ENCODE results near the gene PRR16. TPM values are rescaled to one million over a fixed set of nuclear protein-coding genes. Genes with fewer than 3 reads are reported as not detected.

PRR16 gene
- total RNA-seq, 1 experiment from 2014 or later = not detected

GRCh38 chr5:120706877-120707276 lies 242.8 kb downstream of the PRR16 start:
- no peak for ATAC-seq
- Histone ChIP-seq H3K4me3 (ENCODE audit: low read depth in 2 of 2, low read length in 2 of 2) (no peak overlapping the region), H3K36me3 (ENCODE audit: control insufficient read depth, insufficient read depth, low read length) (no peaks in the 10 kb centered on the region), H3K9me3 (ENCODE audit: control insufficient read depth, insufficient read depth, low read depth, low read length) (no peaks in the 10 kb centered on the region), H3K4me1 (ENCODE audit: control insufficient read depth, insufficient read depth, low read length) (no peaks in the 10 kb centered on the region), H3K27me3 (ENCODE audit: control insufficient read depth, insufficient read depth, low read length) (no peaks in the 10 kb centered on the region), H3K27ac (ENCODE audit: low read length) (no peak overlapping the region)
- POLR2A ChIA-PET = no interaction called here
- in situ Hi-C loops (cut with HindIII; ENCODE audit: low pct_unique_long_range_greater_than_20kb, low sequenced_read_pairs) = no loop called here
- CTCF ChIA-PET = no interaction called here
- intact Hi-C loops (cut with micrococcal nuclease; ENCODE audit: unreplicated experiment) = no loop called here
- DNase-seq (ENCODE audit: low read depth, low spot score) = no peak
- no TSS peak for BruUV-seq (replicated peaks)
- TF ChIP-seq TCF7L2 (IDR thresholded peaks at IDR 0.05; ENCODE audit: low read depth, low read length) (no peak), POLR2AphosphoS5 (IDR thresholded peaks at IDR 0.05; ENCODE audit: low read depth, low read length) (no peak), REST (IDR thresholded peaks at IDR 0.05; ENCODE audit: insufficient read depth in 1 of 2, low read depth in 2 of 2, low read length in 1 of 2) (no peak)

DNA sequence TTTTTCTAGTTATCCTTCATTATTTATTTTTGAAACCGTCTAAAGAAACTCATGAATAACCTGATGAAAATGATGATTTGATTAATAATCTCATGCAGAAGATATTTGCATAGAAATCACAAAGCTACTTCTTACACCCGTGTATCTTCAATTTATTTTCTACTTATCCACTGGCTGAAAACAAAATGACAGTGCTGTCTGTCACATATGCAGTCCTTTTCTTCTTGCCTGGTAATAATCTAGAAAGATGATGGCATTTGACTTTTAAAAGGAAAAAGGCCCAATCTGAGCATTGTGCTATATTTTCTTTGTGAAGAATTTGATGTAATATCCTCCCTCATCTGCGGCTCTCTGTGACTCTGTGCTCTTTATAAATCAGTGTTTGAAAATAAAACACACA lies 253.3 kb downstream of the PRR16 start:
- CTCF ChIA-PET = no interaction called here
- TF ChIP-seq REST (IDR thresholded peaks at IDR 0.05; ENCODE audit: insufficient read depth in 1 of 2, low read depth in 2 of 2, low read length in 1 of 2) (no peak), POLR2AphosphoS5 (IDR thresholded peaks at IDR 0.05; ENCODE audit: low read depth, low read length) (no peak), TCF7L2 (IDR thresholded peaks at IDR 0.05; ENCODE audit: low read depth, low read length) (no peak), SIN3A (IDR thresholded peaks at IDR 0.05; ENCODE audit: borderline replicate concordance, insufficient read depth, low read depth, low read length) (no peak)
- TF ChIP-seq, protein P1, sequence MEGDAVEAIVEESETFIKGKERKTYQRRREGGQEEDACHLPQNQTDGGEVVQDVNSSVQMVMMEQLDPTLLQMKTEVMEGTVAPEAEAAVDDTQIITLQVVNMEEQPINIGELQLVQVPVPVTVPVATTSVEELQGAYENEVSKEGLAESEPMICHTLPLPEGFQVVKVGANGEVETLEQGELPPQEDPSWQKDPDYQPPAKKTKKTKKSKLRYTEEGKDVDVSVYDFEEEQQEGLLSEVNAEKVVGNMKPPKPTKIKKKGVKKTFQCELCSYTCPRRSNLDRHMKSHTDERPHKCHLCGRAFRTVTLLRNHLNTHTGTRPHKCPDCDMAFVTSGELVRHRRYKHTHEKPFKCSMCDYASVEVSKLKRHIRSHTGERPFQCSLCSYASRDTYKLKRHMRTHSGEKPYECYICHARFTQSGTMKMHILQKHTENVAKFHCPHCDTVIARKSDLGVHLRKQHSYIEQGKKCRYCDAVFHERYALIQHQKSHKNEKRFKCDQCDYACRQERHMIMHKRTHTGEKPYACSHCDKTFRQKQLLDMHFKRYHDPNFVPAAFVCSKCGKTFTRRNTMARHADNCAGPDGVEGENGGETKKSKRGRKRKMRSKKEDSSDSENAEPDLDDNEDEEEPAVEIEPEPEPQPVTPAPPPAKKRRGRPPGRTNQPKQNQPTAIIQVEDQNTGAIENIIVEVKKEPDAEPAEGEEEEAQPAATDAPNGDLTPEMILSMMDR (IDR thresholded peaks at IDR 0.05) = no peak

More for the DNA sequence above, 253.3 kb downstream of the PRR16 start:
- no peaks in the 10 kb centered on the region for H3K4me1 ChIP-seq (ENCODE audit: control insufficient read depth, insufficient read depth, low read length)
- H3K36me3 ChIP-seq (ENCODE audit: control insufficient read depth, insufficient read depth, low read length) = no peaks in the 10 kb centered on the region
- POLR2A ChIA-PET = no interaction called here
- no peaks in the 10 kb centered on the region; the same call in 1 of the 2 replicates for H3K9me3 ChIP-seq (ENCODE audit: control insufficient read depth, insufficient read depth, low read depth, low read length)
- in situ Hi-C loops (cut with HindIII; ENCODE audit: low pct_unique_long_range_greater_than_20kb, low sequenced_read_pairs) = no loop called here
- no peak overlapping the region for H3K27ac ChIP-seq (ENCODE audit: low read length)
- intact Hi-C loops (cut with micrococcal nuclease; ENCODE audit: unreplicated experiment) = no loop called here
- H3K27me3 ChIP-seq (ENCODE audit: control insufficient read depth, insufficient read depth, low read length) = no peaks in the 10 kb centered on the region
- DNase-seq (ENCODE audit: low read depth, low spot score) (no peak), ATAC-seq (no peak)
- H3K4me3 ChIP-seq (ENCODE audit: low read depth in 2 of 2, low read length in 2 of 2) = no peak overlapping the region
- no TSS peak for BruUV-seq (replicated peaks)

Data from Panc1 (cell line).